ENCODE measurements around the gene TLL2. TPM values are rescaled to one million over a fixed set of nuclear protein-coding genes. Genes with fewer than 3 reads are reported as not detected.
A peak's percentile ranks its signal among the peaks of the same experiment; 100 is the strongest.

The TLL2 gene
- total and polyA plus RNA-seq, 2 of the 4 experiments (the other 2 are of a cell fraction) = under 0.01 to 0.05 TPM

DNA sequence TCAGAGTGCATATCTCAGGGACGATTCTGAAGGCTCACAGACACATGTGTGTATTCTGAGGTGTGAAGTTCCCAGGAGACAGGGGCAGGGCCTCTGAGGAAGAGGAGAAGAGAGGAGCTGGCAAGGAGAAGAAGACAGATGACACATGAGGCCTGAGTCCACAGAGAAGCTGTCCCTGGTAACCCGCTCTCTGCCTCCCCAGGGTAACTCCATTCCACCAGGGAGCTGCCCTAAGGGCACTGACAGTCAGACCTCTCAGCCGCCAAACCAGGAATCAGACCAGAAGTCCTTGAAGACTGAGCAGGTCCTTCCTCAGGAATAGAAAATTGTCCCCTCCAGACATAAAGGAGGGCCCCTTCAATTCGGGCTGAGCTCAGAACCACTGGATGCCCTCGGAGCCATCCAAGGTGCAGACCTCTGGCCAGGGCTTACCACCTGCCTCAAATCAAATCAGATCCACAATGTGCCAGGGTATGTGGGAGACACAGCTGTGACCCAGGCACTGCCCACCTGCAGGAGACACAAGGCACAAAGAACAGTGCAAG lies 57.4 kb downstream of the TLL2 start:
- POLR2A ChIA-PET (ENCODE audit: unreplicated experiment) = no interaction called here
- intact Hi-C loops (cut with micrococcal nuclease) = no loop called here
- BruUV-seq (replicated peaks) = no TSS peak

More for the DNA sequence above, 57.4 kb downstream of the TLL2 start:
- Histone ChIP-seq H3K36me3 (ENCODE audit: control insufficient read depth, insufficient read depth, low read length) (no peaks in the 10 kb centered on the region), H3K9me1 (ENCODE audit: insufficient read depth, low read length) (no peaks in the 10 kb centered on the region), H3K14ac (replicated peaks; ENCODE audit: low read depth, low read length) (no peak overlapping the region), H2BK120ac (ENCODE audit: low read depth, low read length) (no peak overlapping the region), H2AFZ (replicated peaks; ENCODE audit: low read length, poor library complexity) (no peak overlapping the region), H3K79me1 (ENCODE audit: low read depth in 1 of 2, low read length in 2 of 2) (no peaks in the 10 kb centered on the region), H4K8ac (ENCODE audit: low read depth in 2 of 2, low read length in 2 of 2) (no peak overlapping the region), H4K20me1 (ENCODE audit: insufficient read depth, low read length) (no peaks in the 10 kb centered on the region), H3K27me3 (ENCODE audit: control insufficient read depth, insufficient read depth, low read length) (peaks cover 1% of the 10 kb centered on the region; the same call in 1 of the 2 replicates), H3K4me3 (ENCODE audit: insufficient read depth, low read depth, low read length) (no peak overlapping the region), H3K9me3 (ENCODE audit: control insufficient read depth, insufficient read depth, low read length) (no peaks in the 10 kb centered on the region), H3K27ac (ENCODE audit: insufficient read depth, low read length) (no peak overlapping the region), H3K4me2 (ENCODE audit: low read depth, low read length) (no peak overlapping the region), H3K4me1 (ENCODE audit: control insufficient read depth, insufficient read depth, low read length) (no peaks in the 10 kb centered on the region), H3K4ac (ENCODE audit: low read depth, low read length) (no peak overlapping the region), H3K9ac (ENCODE audit: low read depth, low read length) (no peak overlapping the region), H3K18ac (ENCODE audit: low read depth, low read length) (no peak overlapping the region), H4K91ac (ENCODE audit: insufficient read depth, low read depth, low read length) (no peak overlapping the region), H3K56ac (ENCODE audit: extremely low read depth, insufficient read depth, low read length) (no peak overlapping the region), H2BK20ac (ENCODE audit: low read depth, low read length) (no peak overlapping the region), H2BK5ac (ENCODE audit: low read depth, low read length, poor library complexity, severe bottlenecking) (no peak overlapping the region), H4K5ac (ENCODE audit: low read depth, low read length) (no peak overlapping the region), H2BK15ac (ENCODE audit: low read depth, low read length) (no peak overlapping the region), H2AK9ac (replicated peaks; ENCODE audit: low read depth, low read length, poor library complexity) (peak overlapping the region; percentile 45), H3K23ac (ENCODE audit: low read depth, low read length) (no peak overlapping the region), H2AK5ac (ENCODE audit: low read depth, low read length) (no peak overlapping the region)
- TF ChIP-seq POLR2A (IDR thresholded peaks at IDR 0.05; ENCODE audit: low read depth, low read length) = no peak
- DNase-seq = no peak
- in situ Hi-C loops (cut with MboI; ENCODE audit: low sequenced_read_pairs) = no loop called here
- CTCF ChIA-PET = no interaction called here
- ATAC-seq (ENCODE audit: low read depth) = no peak
- dilution Hi-C loops (cut with HindIII; ENCODE audit: low sequenced_read_pairs, unreplicated experiment) = no loop called here
- WGBS, 2 experiments (ENCODE audit: extremely low coverage in 2 of 2, insufficient read length in 1 of 2) = 80% methylated on average over 1 of the region's 5 CpGs; no CpG with 5 or more reads in 1 of the 2 experiments
